Measurements from ENCODE around the gene RND2. TPM values are rescaled to one million over a fixed set of nuclear protein-coding genes. Genes with fewer than 3 reads are reported as not detected.

The RND2 gene
- total and polyA plus RNA-seq, 2 of the 13 experiments (the other 11 are each of a cell fraction or from before 2014, with no cell fraction given), result 0.05 to 0.11 TPM

- no peak for DNase-seq (ENCODE audit: low spot score)
- WGBS (ENCODE audit: low lambda C conversion rate), result 83% methylated on average over 1 of the region's 1 CpG
- H3K9ac ChIP-seq (ENCODE audit: insufficient read depth, low read depth, low read length), result no peak overlapping the region
- no peaks in the 10 kb centered on the region for H4K20me1 ChIP-seq (ENCODE audit: insufficient read depth, low read length)
- H2AFZ ChIP-seq (ENCODE audit: low read length), result no peak overlapping the region
- H3K36me3 ChIP-seq (replicated peaks in 1 of 2; ENCODE audit: control insufficient read depth in 1 of 2, insufficient read depth in 2 of 2, low read length in 2 of 2), result peaks cover 16 to 55% of the 10 kb centered on the region in 2 experiments
- no peak overlapping the region for H3K27ac ChIP-seq (ENCODE audit: extremely low read length, insufficient read depth, low read length)
- ATAC-seq, result no peak
- BruUV-seq (replicated peaks), result no TSS peak
- peaks cover 0 to 3% of the 10 kb centered on the region in 2 experiments; a peak in 1 of 5 replicates for H3K27me3 ChIP-seq (ENCODE audit: control insufficient read depth in 1 of 2, insufficient read depth in 2 of 2, low read length in 2 of 2)
- intact Hi-C loops (cut with micrococcal nuclease; ENCODE audit: unreplicated experiment) (no loop called here), in situ Hi-C loops (cut with HindIII; ENCODE audit: extremely low pct_ligation_motif_present, low pct_unique_long_range_greater_than_20kb) (loop anchor here (10.0 kb wide), 1 partner anchor 140 kb away; the partner anchor contains the start of gene AOC2)
- TF ChIP-seq ZNF317 (CRISPR knock-in tag; IDR thresholded peaks at IDR 0.05), result no peak
- TF ChIP-seq ZNF331 (CRISPR knock-in tag; IDR thresholded peaks at IDR 0.05), result no peak
- no peak for TF ChIP-seq FOXO4 (CRISPR knock-in tag; conservative IDR thresholded peaks at IDR 0.05)
- TF ChIP-seq ZFP82 (CRISPR knock-in tag; IDR thresholded peaks at IDR 0.05; ENCODE audit: borderline replicate concordance), result no peak
- no peak for TF ChIP-seq ZNF33B (CRISPR knock-in tag; IDR thresholded peaks at IDR 0.05)
- no peak for TF ChIP-seq ETV6 (CRISPR knock-in tag; conservative IDR thresholded peaks at IDR 0.05)
- no peak for TF ChIP-seq TCF12 (IDR thresholded peaks at IDR 0.05)
- TF ChIP-seq TCF12 (CRISPR knock-in tag; IDR thresholded peaks at IDR 0.05), result no peak
- TF ChIP-seq ZSCAN5A (CRISPR knock-in tag; IDR thresholded peaks at IDR 0.05; ENCODE audit: borderline replicate concordance), result no peak
- no peak for TF ChIP-seq CHCHD3 (CRISPR knock-in tag; IDR thresholded peaks at IDR 0.05)
- no peak for TF ChIP-seq THAP8 (CRISPR knock-in tag; IDR thresholded peaks at IDR 0.05; ENCODE audit: borderline replicate concordance)
- TF ChIP-seq ZBTB38 (CRISPR knock-in tag; IDR thresholded peaks at IDR 0.05), result no peak
- TF ChIP-seq ZNF337 (CRISPR knock-in tag; IDR thresholded peaks at IDR 0.05; ENCODE audit: borderline replicate concordance, low read depth), result no peak
- no peak for TF ChIP-seq ZNF781 (CRISPR knock-in tag; IDR thresholded peaks at IDR 0.05; ENCODE audit: borderline replicate concordance, not compliant biosample characterization)
- no peak for TF ChIP-seq ZNF839 (CRISPR knock-in tag; IDR thresholded peaks at IDR 0.05; ENCODE audit: borderline replicate concordance)
- no peak for TF ChIP-seq ZFP90 (CRISPR knock-in tag; IDR thresholded peaks at IDR 0.05; ENCODE audit: borderline replicate concordance)
- no peak for TF ChIP-seq YEATS4 (CRISPR knock-in tag; IDR thresholded peaks at IDR 0.05; ENCODE audit: borderline replicate concordance)
- TF ChIP-seq ZNF550 (CRISPR knock-in tag; IDR thresholded peaks at IDR 0.05; ENCODE audit: borderline replicate concordance), result no peak
- no peak for TF ChIP-seq ZNF773 (CRISPR knock-in tag; IDR thresholded peaks at IDR 0.05; ENCODE audit: borderline replicate concordance)
- CTCF ChIA-PET (ENCODE audit: low intra/inter-chr PET ratio, low total read pairs), result no interaction called here
- no peak overlapping the region for H3K4me3 ChIP-seq (replicated peaks in 1 of 3; ENCODE audit: insufficient read depth in 1 of 3, low read depth in 2 of 3, low read length in 3 of 3)
- POLR2A ChIA-PET, result interaction anchor here (3.9 kb wide), 1 partner anchor 13 kb away, joined by 21 read pairs; the partner anchor contains the start of gene RPL27
- peaks cover 17% of the 10 kb centered on the region for H3K79me2 ChIP-seq (ENCODE audit: insufficient read depth, low read length)
- FAIRE-seq, result no peak
- no peaks in the 10 kb centered on the region for H3K9me3 ChIP-seq (ENCODE audit: low read length)
- H3K4me2 ChIP-seq (ENCODE audit: low read depth, low read length), result no peak overlapping the region
- peaks cover 46% of the 10 kb centered on the region for H3K4me1 ChIP-seq (ENCODE audit: insufficient read depth, low read length)
Measured at GRCh38 chr17:42985225-42985624, 39.8 kb upstream of the RND2 start.

Measured in HepG2 (cell line).